SU-DHL-6 (cell line): Measurements from ENCODE around the gene RALGDS.

Source experiments
- H2AFZ ChIP-seq: fragments of 200-600 bp; sonication (generic); 2 replicates; pipeline ENCODE4 v1.6.1; 2014; ENCODE audit warnings: low read depth, mild to moderate bottlenecking, moderate library complexity, mixed read lengths, antibody characterized with exemption, low read length; ENCODE audit not compliant: severe bottlenecking
- H3F3A ChIP-seq: fragments of 200-600 bp; shearing (Covaris generic); 2 replicates; pipeline ENCODE4 v1.6.0; 2016; ENCODE audit warnings: antibody characterized with exemption, mild to moderate bottlenecking; ENCODE audit not compliant: insufficient read depth
- H3K27ac ChIP-seq: fragments of 200-600 bp; sonication (generic); 2 replicates; pipeline ENCODE4 v1.5.1; 2016; ENCODE audit warnings: low read depth, mild to moderate bottlenecking, low read length, moderate library complexity, mixed read lengths
- H3K27me3 ChIP-seq: fragments of 200-600 bp; sonication (generic), shearing (Covaris generic); 2 replicates; pipeline ENCODE4 v1.6.0; 2014; ENCODE audit warnings: mild to moderate bottlenecking, low read length
- H3K36me3 ChIP-seq: fragments of 200-600 bp; sonication (generic); 2 replicates; pipeline ENCODE4 v1.6.1; 2014; ENCODE audit warnings: mild to moderate bottlenecking, low read length, mixed read lengths
- H3K4me2 ChIP-seq: fragments of 300-600, 200-600 bp; shearing (Covaris generic), sonication (generic); 2 replicates; pipeline ENCODE4 v1.6.0; 2014; ENCODE audit warnings: low read length, low read depth, mild to moderate bottlenecking; ENCODE audit not compliant: poor library complexity, severe bottlenecking
- H3K4me3 ChIP-seq: fragments of 200-600 bp; sonication (generic); 2 replicates; pipeline ENCODE4 v1.5.1; 2014; ENCODE audit warnings: antibody characterized with exemption, low read length, mild to moderate bottlenecking, mixed read lengths; ENCODE audit not compliant: insufficient read depth, poor library complexity, severe bottlenecking
- H3K79me2 ChIP-seq: fragments of 200-600 bp; sonication (generic); 2 replicates; pipeline ENCODE4 v1.6.1; 2014; ENCODE audit warnings: mild to moderate bottlenecking, low read length, moderate library complexity; ENCODE audit not compliant: insufficient read depth
- H3K9ac ChIP-seq: fragments of 200-600 bp; sonication (generic); 2 replicates; pipeline ENCODE4 v1.7.0; 2014; ENCODE audit warnings: mild to moderate bottlenecking, low read length
- H3K9me2 ChIP-seq: fragments of 200-600 bp; sonication (generic); replicated peaks from 2 replicates; pipeline ENCODE4 v1.6.1; 2014; ENCODE audit warnings: low read length; ENCODE audit not compliant: insufficient read depth
- H3K9me3 ChIP-seq: fragments of 200-600 bp; sonication (generic); 2 replicates; pipeline ENCODE4 v1.6.1; 2014; ENCODE audit warnings: low read length, mixed read lengths; ENCODE audit not compliant: insufficient read depth
- H4K20me1 ChIP-seq: fragments of 200-600 bp; sonication (generic); 2 replicates; pipeline ENCODE4 v1.6.1; 2014; ENCODE audit warnings: low read depth, mild to moderate bottlenecking, antibody characterized with exemption, low read length, moderate library complexity, mixed read lengths
- CTCF ChIP-seq: fragments of 200-600 bp; sonication (generic); IDR thresholded peaks from one replicate; pipeline ENCODE4 v1.5.1; 2017; ENCODE audit warnings: antibody characterized with exemption, mild to moderate bottlenecking, low read length, moderate library complexity; ENCODE audit not compliant: insufficient read depth, poor library complexity, severe bottlenecking
- EZH2phosphoT487 ChIP-seq: fragments of 200-600 bp; sonication (generic), shearing (Covaris generic); conservative IDR thresholded peaks from 2 replicates; pipeline ENCODE4 v1.6.1; 2018; ENCODE audit warnings: mild to moderate bottlenecking, antibody characterized with exemption, low read length, moderate library complexity, mixed read lengths

The RALGDS gene

GRCh38 chr9:133065070-133065388 is 56.0 kb downstream of the RALGDS start:
- Histone ChIP-seq H3K4me2 (no peak overlapping the region), H4K20me1 (no peaks in the 10 kb centered on the region), H3K4me3 (no peak overlapping the region), H3K79me2 (no peaks in the 10 kb centered on the region), H3K9ac (no peak overlapping the region), H2AFZ (no peak overlapping the region), H3F3A (no peaks in the 10 kb centered on the region), H3K27me3 (no peaks in the 10 kb centered on the region), H3K9me3 (no peaks in the 10 kb centered on the region), H3K9me2 (no peaks in the 10 kb centered on the region), H3K36me3 (no peaks in the 10 kb centered on the region), H3K27ac (no peak overlapping the region)
- TF ChIP-seq CTCF (no peak), EZH2phosphoT487 (no peak)

GRCh38 chr9:133064241-133065069 is 56.6 kb downstream of the RALGDS start:
- no peak for TF ChIP-seq EZH2phosphoT487
- TF ChIP-seq CTCF = no peak
- H3K4me3 ChIP-seq = no peak overlapping the region
- no peaks in the 10 kb centered on the region for H3K36me3 ChIP-seq
- H3F3A ChIP-seq = no peaks in the 10 kb centered on the region
- no peaks in the 10 kb centered on the region for H3K9me3 ChIP-seq
- no peak overlapping the region for H3K4me2 ChIP-seq
- no peaks in the 10 kb centered on the region for H3K27me3 ChIP-seq
- no peak overlapping the region for H3K27ac ChIP-seq
- no peak overlapping the region for H3K9ac ChIP-seq
- no peaks in the 10 kb centered on the region for H3K79me2 ChIP-seq
- H4K20me1 ChIP-seq = no peaks in the 10 kb centered on the region
- no peak overlapping the region for H2AFZ ChIP-seq
- H3K9me2 ChIP-seq = no peaks in the 10 kb centered on the region

- TF ChIP-seq EZH2phosphoT487 = no peak
- no peak for TF ChIP-seq CTCF
- Histone ChIP-seq H3K9me2 (no peaks in the 10 kb centered on the region), H3K9ac (no peak overlapping the region), H3K79me2 (no peaks in the 10 kb centered on the region), H3K4me2 (no peak overlapping the region), H2AFZ (no peak overlapping the region), H3K4me3 (no peak overlapping the region), H3K27ac (no peak overlapping the region), H3K27me3 (no peaks in the 10 kb centered on the region), H3K36me3 (no peaks in the 10 kb centered on the region), H3F3A (no peaks in the 10 kb centered on the region), H3K9me3 (no peaks in the 10 kb centered on the region), H4K20me1 (no peaks in the 10 kb centered on the region)
Measured at GRCh38 chr9:133063500-133064231, 57.4 kb downstream of the RALGDS start.
